ENCODE data around the gene MAP7D1.

- TF ChIP-seq CTCF (IDR thresholded peaks at IDR 0.05) (no peak), POLR2A (IDR thresholded peaks at IDR 0.05) (no peak)
Observed at GRCh38 chr1:36166136-36166535, 10.2 kb downstream of the MAP7D1 start.
